ENCODE results near the gene ANKRD33B. TPM values are rescaled to one million over a fixed set of nuclear protein-coding genes. Genes with fewer than 3 reads are reported as not detected.

The ANKRD33B gene
- total and polyA plus RNA-seq, 2 of the 13 experiments (the other 11 are each of a cell fraction or from before 2014, with no cell fraction given) = 0.02 TPM; not detected in 1

- CTCF ChIA-PET (ENCODE audit: low intra/inter-chr PET ratio, low total read pairs) = no interaction called here
- intact Hi-C loops (cut with micrococcal nuclease; ENCODE audit: unreplicated experiment) (no loop called here), in situ Hi-C loops (cut with HindIII; ENCODE audit: extremely low pct_ligation_motif_present, low pct_unique_long_range_greater_than_20kb) (no loop called here)
- Histone ChIP-seq H3K36me3 (replicated peaks in 1 of 2; ENCODE audit: control insufficient read depth in 1 of 2, insufficient read depth in 2 of 2, low read length in 2 of 2) (no peaks in the 10 kb centered on the region), H3K27me3 (ENCODE audit: control insufficient read depth in 1 of 2, insufficient read depth in 2 of 2, low read length in 2 of 2) (no peaks in the 10 kb centered on the region; a peak in 2 of 5 replicates), H4K20me1 (ENCODE audit: insufficient read depth, low read length) (no peaks in the 10 kb centered on the region), H3K27ac (ENCODE audit: extremely low read length, insufficient read depth, low read length) (no peak overlapping the region), H3K79me2 (ENCODE audit: insufficient read depth, low read length) (no peaks in the 10 kb centered on the region), H3K9ac (ENCODE audit: insufficient read depth, low read depth, low read length) (no peak overlapping the region), H3K4me3 (replicated peaks in 1 of 3; ENCODE audit: insufficient read depth in 1 of 3, low read depth in 2 of 3, low read length in 3 of 3) (no peak overlapping the region), H3K4me2 (ENCODE audit: low read depth, low read length) (no peak overlapping the region), H3K4me1 (ENCODE audit: insufficient read depth, low read length) (no peaks in the 10 kb centered on the region), H3K9me3 (ENCODE audit: low read length) (no peaks in the 10 kb centered on the region), H2AFZ (ENCODE audit: low read length) (no peak overlapping the region)
- BruUV-seq (replicated peaks) = no TSS peak
- TF ChIP-seq ETV5 (CRISPR knock-in tag; IDR thresholded peaks at IDR 0.05; ENCODE audit: borderline replicate concordance) (no peak), SMYD3 (CRISPR knock-in tag; IDR thresholded peaks at IDR 0.05) (no peak), GATAD2A (CRISPR knock-in tag; IDR thresholded peaks at IDR 0.05) (no peak), ZNF550 (CRISPR knock-in tag; IDR thresholded peaks at IDR 0.05; ENCODE audit: borderline replicate concordance) (no peak), IKZF5 (CRISPR knock-in tag; IDR thresholded peaks at IDR 0.05) (no peak), ZBTB49 (CRISPR knock-in tag; IDR thresholded peaks at IDR 0.05; ENCODE audit: borderline replicate concordance) (no peak), MXI1 (IDR thresholded peaks at IDR 0.05; ENCODE audit: borderline replicate concordance, low read depth, low read length) (no peak), ARID5B (CRISPR knock-in tag; IDR thresholded peaks at IDR 0.05) (no peak), REST (IDR thresholded peaks at IDR 0.05; ENCODE audit: borderline replicate concordance in 1 of 2, low read depth in 1 of 2, low read length in 2 of 2) (no peak)
- DNase-seq (ENCODE audit: low spot score) (no peak), ATAC-seq (no peak), FAIRE-seq (no peak)
- POLR2A ChIA-PET = no interaction called here
- WGBS (ENCODE audit: low lambda C conversion rate) = 68% methylated on average over 5 of the region's 7 CpGs
Observed at GRCh38 chr5:10553476-10553875, 10.4 kb upstream of the ANKRD33B start.
